HepG2 (cell line): Measurements from ENCODE around the gene TLNRD1. TPM values are rescaled to one million over a fixed set of nuclear protein-coding genes. Genes with fewer than 3 reads are reported as not detected.
A peak's percentile ranks its signal among the peaks of the same experiment; 100 is the strongest.

Experiments
- CREBL2 ChIP-seq: sonication (generic); formaldehyde crosslinking; IDR thresholded peaks from 2 replicates; pipeline ENCODE4 v1.8.1; 2023; ENCODE audit warnings: missing genetic modification reagents, mild to moderate bottlenecking, borderline replicate concordance
- DPF2 ChIP-seq: sonication (generic); formaldehyde crosslinking; IDR thresholded peaks from 2 replicates; pipeline ENCODE4 v1.4.0; 2020; ENCODE audit warnings: mild to moderate bottlenecking, low read depth, missing genetic modification reagents, borderline replicate concordance
- KIAA2018 ChIP-seq: sonication (generic); formaldehyde crosslinking; IDR thresholded peaks from 2 replicates; pipeline ENCODE4 v1.5.0; 2020; ENCODE audit warnings: mild to moderate bottlenecking, missing genetic modification reagents, borderline replicate concordance
- MBD4 ChIP-seq: IDR thresholded peaks from 2 replicates; pipeline ENCODE4 v1.6.1; 2012; ENCODE audit warnings: low read length, inconsistent platforms, borderline replicate concordance
- NCOR1 ChIP-seq: fragments of 200-600 bp; sonication (generic); IDR thresholded peaks from 2 replicates; pipeline ENCODE4 v1.7.0; 2017; ENCODE audit warnings: antibody characterized with exemption, low read length, borderline replicate concordance
- NR2F1 ChIP-seq, 2 experiments: fragments of 450-650 bp in 1 of 2; formaldehyde crosslinking in 1 of 2; IDR thresholded peaks; 2 replicates each; pipeline versions ENCODE4 v1.5.0 to v1.6.1; 2016 to 2020; ENCODE audit warnings: mild to moderate bottlenecking in 1 of 2, missing compliant biosample characterization in 1 of 2, missing genetic modification reagents in 1 of 2, moderate library complexity in 1 of 2
- PHF20 ChIP-seq: sonication (generic); formaldehyde crosslinking; IDR thresholded peaks from 2 replicates; pipeline ENCODE4 v1.5.0; 2020; ENCODE audit warnings: mild to moderate bottlenecking, missing genetic modification reagents
- ZFP36L1 ChIP-seq: sonication (generic); formaldehyde crosslinking; IDR thresholded peaks from 2 replicates; pipeline ENCODE4 v1.8.0; 2022; ENCODE audit warnings: mild to moderate bottlenecking, missing genetic modification reagents, moderate library complexity
- ZNF318 ChIP-seq: sonication (generic); formaldehyde crosslinking; IDR thresholded peaks from 2 replicates; pipeline ENCODE4 v1.4.0; 2020; ENCODE audit warnings: mild to moderate bottlenecking, missing genetic modification reagents
- ZNF556 ChIP-seq: sonication (generic); formaldehyde crosslinking; IDR thresholded peaks from 2 replicates; pipeline ENCODE4 v1.4.0; 2020; ENCODE audit warnings: mild to moderate bottlenecking, missing genetic modification reagents, borderline replicate concordance
- ZNF597 ChIP-seq: sonication (generic); formaldehyde crosslinking; IDR thresholded peaks from 2 replicates; pipeline ENCODE4 v1.5.0; 2020; ENCODE audit warnings: missing genetic modification reagents
- polyA plus RNA-seq, 8 experiments: library from polyadenylated mRNA; depleted of rRNA in 3 of 8; stranded (reverse) in 7 of 8; unstranded in 1 of 8; fragments of >200 nt; fragmentation: Illumina TruSeq in 4 of 8; extraction: Trizol in 4 of 8; gene quantifications; 2 replicates each; pipeline versions ENCODE4 v1.2.1 to v1.2.3, GENCODE V29; 2011 to 2016; ENCODE audit warnings: low read depth in 4 of 8, missing spikeins in 1 of 8, mixed read lengths in 1 of 8; ENCODE audit not compliant: insufficient read depth in 1 of 8
- total RNA-seq, 5 experiments: library from RNA; depleted of rRNA; stranded (reverse); fragments of >200 nt; fragmentation: Illumina TruSeq; extraction: Trizol; gene quantifications; 2 replicates each; pipeline ENCODE4 v1.2.3, GENCODE V29; 2016; ENCODE audit warnings: low read depth in 1 of 5

TLNRD1 gene
- total and polyA plus RNA-seq, 2 of the 13 experiments (the other 11 are each of a cell fraction or from before 2014, with no cell fraction given), result 3.4 to 5.3 TPM

GRCh38 chr15:81000624-81001151, at the start of gene TLNRD1 (continued):
- TF ChIP-seq KIAA2018 (no peak), NR2F1 (CRISPR knock-in tag; IDR thresholded peaks at IDR 0.05) (no peak), PHF20 (CRISPR knock-in tag) (peak; percentile 57), ZNF318 (CRISPR knock-in tag) (no peak), DPF2 (CRISPR knock-in tag) (no peak), CREBL2 (CRISPR knock-in tag) (no peak), MBD4 (no peak), ZNF597 (CRISPR knock-in tag) (no peak), ZFP36L1 (no peak; the same call in 1 of the 2 replicates), NCOR1 (no peak), ZNF556 (CRISPR knock-in tag) (no peak)
